Measurements from ENCODE around the gene BNIP5.

DNA sequence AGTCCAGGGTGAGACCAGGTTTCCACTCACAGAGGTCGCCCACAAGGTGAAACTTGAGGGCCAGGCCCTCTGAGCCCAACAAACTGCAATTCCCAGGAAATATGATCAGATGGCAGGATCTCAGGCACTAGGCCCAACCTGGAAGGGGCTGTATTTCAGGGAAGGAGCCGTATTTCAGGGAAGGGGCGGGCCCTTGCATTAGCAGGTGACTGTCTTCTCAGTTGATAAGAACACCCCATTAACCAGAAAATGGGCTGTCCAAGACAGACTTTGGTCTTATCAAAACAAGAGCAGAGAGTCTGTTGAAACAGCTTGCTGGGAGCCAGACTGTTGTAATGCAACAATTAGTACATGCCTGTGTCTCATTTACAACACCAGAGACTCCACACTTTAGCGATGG, 10.9 kb upstream of the BNIP5 start:
- TF ChIP-seq, protein P1, sequence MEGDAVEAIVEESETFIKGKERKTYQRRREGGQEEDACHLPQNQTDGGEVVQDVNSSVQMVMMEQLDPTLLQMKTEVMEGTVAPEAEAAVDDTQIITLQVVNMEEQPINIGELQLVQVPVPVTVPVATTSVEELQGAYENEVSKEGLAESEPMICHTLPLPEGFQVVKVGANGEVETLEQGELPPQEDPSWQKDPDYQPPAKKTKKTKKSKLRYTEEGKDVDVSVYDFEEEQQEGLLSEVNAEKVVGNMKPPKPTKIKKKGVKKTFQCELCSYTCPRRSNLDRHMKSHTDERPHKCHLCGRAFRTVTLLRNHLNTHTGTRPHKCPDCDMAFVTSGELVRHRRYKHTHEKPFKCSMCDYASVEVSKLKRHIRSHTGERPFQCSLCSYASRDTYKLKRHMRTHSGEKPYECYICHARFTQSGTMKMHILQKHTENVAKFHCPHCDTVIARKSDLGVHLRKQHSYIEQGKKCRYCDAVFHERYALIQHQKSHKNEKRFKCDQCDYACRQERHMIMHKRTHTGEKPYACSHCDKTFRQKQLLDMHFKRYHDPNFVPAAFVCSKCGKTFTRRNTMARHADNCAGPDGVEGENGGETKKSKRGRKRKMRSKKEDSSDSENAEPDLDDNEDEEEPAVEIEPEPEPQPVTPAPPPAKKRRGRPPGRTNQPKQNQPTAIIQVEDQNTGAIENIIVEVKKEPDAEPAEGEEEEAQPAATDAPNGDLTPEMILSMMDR (conservative IDR thresholded peaks at IDR 0.05): no peak
- TF ChIP-seq EZH2 (IDR thresholded peaks at IDR 0.05; ENCODE audit: low read depth): no peak

All from PC-9 (cell line).